ENCODE data around the gene CYP24A1. TPM values are rescaled to one million over a fixed set of nuclear protein-coding genes. Genes with fewer than 3 reads are reported as not detected.
A peak's percentile ranks its signal among the peaks of the same experiment; 100 is the strongest.

Gene CYP24A1
- total RNA-seq, 3 donors from 2014 or later, result not detected

- ATAC-seq, result no peak
These were observed 59.7 kb downstream of the CYP24A1 start for GRCh38 chr20:54114109-54114508.

GRCh38 chr20:54113566-54113965 lies 60.2 kb downstream of the CYP24A1 start:
- TF ChIP-seq, protein P1, sequence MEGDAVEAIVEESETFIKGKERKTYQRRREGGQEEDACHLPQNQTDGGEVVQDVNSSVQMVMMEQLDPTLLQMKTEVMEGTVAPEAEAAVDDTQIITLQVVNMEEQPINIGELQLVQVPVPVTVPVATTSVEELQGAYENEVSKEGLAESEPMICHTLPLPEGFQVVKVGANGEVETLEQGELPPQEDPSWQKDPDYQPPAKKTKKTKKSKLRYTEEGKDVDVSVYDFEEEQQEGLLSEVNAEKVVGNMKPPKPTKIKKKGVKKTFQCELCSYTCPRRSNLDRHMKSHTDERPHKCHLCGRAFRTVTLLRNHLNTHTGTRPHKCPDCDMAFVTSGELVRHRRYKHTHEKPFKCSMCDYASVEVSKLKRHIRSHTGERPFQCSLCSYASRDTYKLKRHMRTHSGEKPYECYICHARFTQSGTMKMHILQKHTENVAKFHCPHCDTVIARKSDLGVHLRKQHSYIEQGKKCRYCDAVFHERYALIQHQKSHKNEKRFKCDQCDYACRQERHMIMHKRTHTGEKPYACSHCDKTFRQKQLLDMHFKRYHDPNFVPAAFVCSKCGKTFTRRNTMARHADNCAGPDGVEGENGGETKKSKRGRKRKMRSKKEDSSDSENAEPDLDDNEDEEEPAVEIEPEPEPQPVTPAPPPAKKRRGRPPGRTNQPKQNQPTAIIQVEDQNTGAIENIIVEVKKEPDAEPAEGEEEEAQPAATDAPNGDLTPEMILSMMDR (IDR thresholded peaks at IDR 0.05), result no peak
- ATAC-seq (peak; percentile 93), DNase-seq (peak in 1 of 3 donors; percentile 87)
- intact Hi-C loops (cut with DNase I, micrococcal nuclease), result no loop called here
- peaks cover 20% of the 10 kb centered on the region for H3K4me1 ChIP-seq (ENCODE audit: low read depth)
- H3K9me3 ChIP-seq, result no peaks in the 10 kb centered on the region
- no peak overlapping the region for H3K4me3 ChIP-seq
- H3K36me3 ChIP-seq (ENCODE audit: low read depth), result no peaks in the 10 kb centered on the region

More at GRCh38 chr20:54114109-54114508, 59.7 kb downstream of the CYP24A1 start:
- intact Hi-C loops (cut with DNase I, micrococcal nuclease), result no loop called here
- H3K4me1 ChIP-seq (ENCODE audit: low read depth), result peaks cover 20% of the 10 kb centered on the region
- DNase-seq, result peak in 1 of 3 donors; percentile 45
- H3K4me3 ChIP-seq, result no peak overlapping the region
- H3K36me3 ChIP-seq (ENCODE audit: low read depth), result no peaks in the 10 kb centered on the region
- TF ChIP-seq, protein P1 (IDR thresholded peaks at IDR 0.05), result no peak
- no peaks in the 10 kb centered on the region for H3K9me3 ChIP-seq

- intact Hi-C loops (cut with DNase I, micrococcal nuclease), result no loop called here
- Histone ChIP-seq H3K36me3 (ENCODE audit: low read depth) (no peaks in the 10 kb centered on the region), H3K4me1 (ENCODE audit: low read depth) (peaks cover 20% of the 10 kb centered on the region), H3K4me3 (no peak overlapping the region), H3K9me3 (no peaks in the 10 kb centered on the region)
- TF ChIP-seq, protein P1 (IDR thresholded peaks at IDR 0.05), result no peak
- DNase-seq (peak in 1 of 3 donors; percentile 19), ATAC-seq (no peak)
These were observed 61.4 kb downstream of the CYP24A1 start for GRCh38 chr20:54112221-54112884.

DNA sequence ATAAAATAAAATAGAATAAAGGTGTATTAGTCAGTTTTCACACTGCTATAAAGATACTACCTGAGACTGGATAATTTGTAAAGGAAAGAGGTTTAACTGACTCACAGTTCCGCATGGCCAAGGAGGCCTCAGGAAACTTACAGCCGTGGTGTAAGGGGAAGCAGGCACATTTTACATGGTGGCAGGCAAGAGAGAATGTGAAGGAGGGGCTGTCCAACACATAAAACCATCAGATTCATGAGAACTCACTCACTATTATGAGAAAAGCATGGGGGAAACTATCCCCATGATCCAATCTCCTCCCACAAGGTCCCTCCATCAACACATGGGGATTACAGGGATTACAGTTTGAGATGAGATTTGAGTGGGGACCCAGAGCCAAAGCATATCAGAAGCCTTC lies 62.3 kb downstream of the CYP24A1 start:
- no peaks in the 10 kb centered on the region for H3K36me3 ChIP-seq (ENCODE audit: low read depth)
- H3K9me3 ChIP-seq, result no peaks in the 10 kb centered on the region
- TF ChIP-seq, protein P1 (IDR thresholded peaks at IDR 0.05), result no peak
- no peak overlapping the region for H3K4me3 ChIP-seq
- no peak for ATAC-seq
- DNase-seq, result no peak
- intact Hi-C loops (cut with DNase I, micrococcal nuclease), result no loop called here
- H3K4me1 ChIP-seq (ENCODE audit: low read depth), result peaks cover 20% of the 10 kb centered on the region

DNA sequence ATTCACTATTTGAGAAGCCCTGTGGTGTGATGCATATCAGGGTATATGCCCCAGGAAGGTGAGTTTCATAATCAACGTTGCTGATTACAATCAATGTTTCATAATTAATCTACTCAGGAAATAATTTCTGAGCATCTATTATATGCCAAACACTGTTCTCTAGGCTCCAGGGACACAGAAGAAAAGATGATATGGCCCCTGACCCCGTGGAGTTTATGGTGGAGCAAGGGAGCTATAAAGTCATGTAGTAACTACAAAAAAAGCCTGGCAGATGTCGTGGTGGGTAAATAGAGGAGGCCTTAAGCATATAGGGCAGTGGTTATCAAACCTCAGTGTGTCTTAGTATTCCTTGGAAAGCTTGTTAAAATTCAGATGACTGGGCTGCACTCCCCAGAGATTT lies 63.3 kb downstream of the CYP24A1 start:
- intact Hi-C loops (cut with DNase I, micrococcal nuclease), result no loop called here
- Histone ChIP-seq H3K4me1 (ENCODE audit: low read depth) (peaks cover 20% of the 10 kb centered on the region), H3K4me3 (no peak overlapping the region), H3K36me3 (ENCODE audit: low read depth) (no peaks in the 10 kb centered on the region), H3K9me3 (no peaks in the 10 kb centered on the region)
- TF ChIP-seq, protein P1 (IDR thresholded peaks at IDR 0.05), result no peak
- ATAC-seq, result peak; percentile 8
- peak in 1 of 3 donors; percentile 40 for DNase-seq
